Measurements from ENCODE around the gene SAYSD1.

Gene SAYSD1

DNA sequence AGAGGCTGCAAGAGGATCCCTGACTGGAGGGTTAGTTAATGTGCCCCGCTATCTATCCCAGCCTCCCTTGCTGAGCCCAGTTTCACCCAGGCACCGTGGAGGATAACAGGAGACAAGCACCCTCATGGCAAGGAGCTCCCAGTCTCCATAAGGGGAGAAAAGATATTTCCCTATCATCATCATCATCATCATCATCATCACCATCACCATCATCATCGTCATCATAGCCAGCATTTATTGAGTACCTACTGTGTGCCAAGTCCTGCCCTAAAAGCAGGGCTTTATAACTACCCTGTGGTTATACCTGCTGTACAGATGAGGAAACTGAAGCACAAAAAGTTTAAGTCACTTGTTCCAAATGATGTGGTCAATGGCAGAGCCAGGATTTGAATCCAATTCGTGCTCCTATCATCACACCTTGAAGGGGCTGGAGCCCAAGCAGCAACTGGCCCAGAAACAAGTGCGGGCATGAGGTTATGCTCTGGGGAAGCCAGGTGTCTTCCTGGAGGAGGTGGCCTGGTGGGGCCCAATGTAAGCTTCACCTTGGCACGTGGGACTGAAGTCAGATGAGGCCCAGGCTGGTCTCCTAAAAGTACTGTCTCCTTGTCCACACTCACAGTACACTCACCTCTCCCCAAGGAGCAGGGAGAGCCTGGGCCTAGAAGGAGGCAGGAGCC lies 56.4 kb downstream of the SAYSD1 start:
- DNase-seq (ENCODE audit: low read depth in 2 of 2) = no peak

DNA sequence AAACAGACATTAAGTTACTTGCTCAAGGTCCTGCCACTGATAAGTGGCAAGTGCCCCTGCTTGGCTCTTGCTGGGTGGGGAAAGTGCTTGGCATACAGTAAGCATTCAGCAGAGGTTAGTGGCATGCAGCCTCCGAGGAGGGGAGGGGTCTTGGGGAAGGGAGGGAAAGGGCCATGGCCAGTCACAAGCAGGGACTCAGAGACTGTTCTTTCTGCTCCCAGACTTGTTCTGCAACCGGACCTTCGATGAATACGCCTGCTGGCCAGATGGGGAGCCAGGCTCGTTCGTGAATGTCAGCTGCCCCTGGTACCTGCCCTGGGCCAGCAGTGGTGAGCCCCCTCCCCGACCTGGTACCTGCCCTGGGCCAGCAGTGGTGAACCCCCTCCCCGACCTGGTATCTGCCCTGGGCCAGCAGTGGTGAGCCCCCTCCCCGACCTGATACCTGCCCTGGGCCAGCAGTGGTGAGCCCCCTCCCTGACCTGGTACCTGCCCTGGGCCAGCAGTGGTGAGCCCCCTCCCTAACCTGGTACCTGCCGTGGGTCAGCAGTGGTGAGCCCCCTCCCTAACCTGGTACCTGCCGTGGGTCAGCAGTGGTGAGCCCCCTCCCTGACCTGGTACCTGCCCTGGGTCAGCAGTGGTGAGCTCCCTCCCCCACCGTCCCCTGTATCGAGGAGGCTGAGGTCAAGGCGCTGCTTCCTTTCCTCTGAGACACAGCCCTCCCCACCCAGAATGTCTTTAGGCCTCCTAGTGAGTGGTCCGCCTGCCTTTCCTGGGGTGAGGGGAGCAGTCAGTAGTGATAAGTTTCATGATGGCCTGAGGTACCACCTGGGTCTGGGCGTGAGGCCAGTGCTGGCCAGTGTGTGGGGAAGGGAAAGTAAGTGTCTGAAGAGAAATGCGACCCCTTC lies 57.5 kb downstream of the SAYSD1 start:
- DNase-seq (ENCODE audit: low read depth in 2 of 2) = no peak

DNA sequence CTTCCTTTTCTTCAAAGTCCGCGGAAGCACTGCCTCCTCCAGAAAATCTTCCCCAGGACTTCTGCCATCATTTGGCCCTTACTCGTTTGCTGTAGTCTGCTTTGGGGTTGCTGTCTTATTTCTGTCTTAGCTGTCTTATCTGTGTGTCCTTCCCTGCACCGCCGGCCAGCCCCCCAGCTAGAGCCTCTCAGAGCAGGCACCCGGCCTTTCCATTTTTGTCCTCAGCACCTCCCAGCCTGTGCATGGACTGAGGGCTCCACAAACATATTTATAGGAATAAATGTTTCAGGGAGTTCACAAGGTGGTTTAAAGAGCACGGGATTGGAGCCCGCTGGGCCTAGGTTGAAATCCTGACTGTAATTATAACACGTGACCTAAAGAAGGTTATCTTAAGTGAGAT lies 58.3 kb downstream of the SAYSD1 start:
- DNase-seq (ENCODE audit: low read depth in 2 of 2) = no peak

DNA sequence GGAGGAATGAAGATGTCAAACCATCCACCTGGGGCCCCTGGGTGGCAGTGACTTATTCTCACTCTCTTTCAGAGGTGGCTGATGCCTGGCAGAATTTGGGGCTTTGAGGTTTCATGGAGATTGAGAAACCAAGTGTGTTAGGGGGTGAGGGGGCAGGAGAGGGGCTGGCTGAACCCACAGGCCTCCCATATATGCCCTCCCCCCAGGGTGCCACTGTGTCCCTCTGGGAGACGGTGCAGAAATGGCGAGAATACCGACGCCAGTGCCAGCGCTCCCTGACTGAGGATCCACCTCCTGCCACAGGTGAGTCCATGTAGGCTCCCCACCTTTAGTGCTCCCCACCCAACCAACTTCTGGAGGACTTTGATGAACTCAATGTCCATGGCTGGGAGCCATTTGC lies 58.8 kb downstream of the SAYSD1 start:
- no peak for DNase-seq (ENCODE audit: low read depth in 2 of 2)

DNA sequence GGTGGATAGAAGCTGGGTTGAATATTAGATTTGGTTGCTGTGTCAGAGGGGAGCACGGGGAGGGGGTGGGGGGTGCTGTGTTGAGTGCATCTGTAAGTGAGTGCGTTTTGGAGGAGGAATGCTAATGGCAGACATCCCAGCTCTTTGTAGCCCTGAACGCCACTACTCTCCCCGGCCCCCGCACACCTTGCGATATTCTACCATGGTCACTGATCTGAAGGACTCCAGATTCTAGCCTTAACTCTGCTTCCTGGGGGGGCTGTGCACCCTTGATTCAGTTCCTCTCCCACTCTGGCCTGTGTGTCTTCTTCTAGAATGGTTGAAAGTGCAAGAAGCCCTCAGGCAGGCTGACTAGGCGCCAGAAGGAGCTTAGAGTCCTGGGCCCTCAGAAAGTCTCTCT lies 59.3 kb downstream of the SAYSD1 start:
- no peak for DNase-seq (ENCODE audit: low read depth in 2 of 2)

DNA sequence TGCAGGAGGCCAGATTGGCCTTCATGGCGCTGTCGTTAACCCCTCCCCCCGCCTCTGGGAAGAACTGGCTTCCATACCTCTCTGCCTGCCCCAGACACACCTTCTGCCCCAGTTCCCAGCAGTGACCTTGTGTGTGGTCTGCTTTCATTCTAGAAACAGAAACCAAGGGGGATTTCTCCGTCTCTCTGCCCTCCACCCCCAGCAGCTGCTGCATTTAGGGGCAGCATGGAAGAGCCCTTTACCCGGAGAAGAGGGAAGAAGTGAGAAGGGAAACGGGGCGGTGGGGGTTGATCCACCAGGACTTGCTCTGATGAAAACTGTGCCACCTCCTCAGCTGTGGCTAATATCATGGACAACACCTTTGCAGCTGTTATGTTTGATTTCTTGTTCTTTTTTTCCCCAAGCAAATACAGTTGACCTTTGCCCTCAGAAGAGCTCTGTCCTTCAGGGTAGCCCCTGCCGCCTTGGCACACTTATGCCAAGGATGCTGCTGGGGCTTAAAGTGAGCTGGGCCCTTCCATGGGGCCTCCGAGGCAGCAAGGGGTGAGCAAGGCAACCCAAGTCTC lies 60.3 kb downstream of the SAYSD1 start:
- DNase-seq (ENCODE audit: low read depth in 2 of 2) = no peak
